Measurements from ENCODE around the gene DBF4B.

DBF4B gene

GRCh38 chr17:44777394-44778348 is 69.2 kb downstream of the DBF4B start:
- DNase-seq (ENCODE audit: low read depth), result no peak

GRCh38 chr17:44778656-44779210 is 70.3 kb downstream of the DBF4B start:
- no peak for DNase-seq (ENCODE audit: low read depth)

GRCh38 chr17:44779211-44780025 is 71.0 kb downstream of the DBF4B start:
- DNase-seq (ENCODE audit: low read depth), result no peak

- no peak for DNase-seq (ENCODE audit: low read depth)
These were observed 71.7 kb downstream of the DBF4B start for GRCh38 chr17:44780161-44780560.

DNA sequence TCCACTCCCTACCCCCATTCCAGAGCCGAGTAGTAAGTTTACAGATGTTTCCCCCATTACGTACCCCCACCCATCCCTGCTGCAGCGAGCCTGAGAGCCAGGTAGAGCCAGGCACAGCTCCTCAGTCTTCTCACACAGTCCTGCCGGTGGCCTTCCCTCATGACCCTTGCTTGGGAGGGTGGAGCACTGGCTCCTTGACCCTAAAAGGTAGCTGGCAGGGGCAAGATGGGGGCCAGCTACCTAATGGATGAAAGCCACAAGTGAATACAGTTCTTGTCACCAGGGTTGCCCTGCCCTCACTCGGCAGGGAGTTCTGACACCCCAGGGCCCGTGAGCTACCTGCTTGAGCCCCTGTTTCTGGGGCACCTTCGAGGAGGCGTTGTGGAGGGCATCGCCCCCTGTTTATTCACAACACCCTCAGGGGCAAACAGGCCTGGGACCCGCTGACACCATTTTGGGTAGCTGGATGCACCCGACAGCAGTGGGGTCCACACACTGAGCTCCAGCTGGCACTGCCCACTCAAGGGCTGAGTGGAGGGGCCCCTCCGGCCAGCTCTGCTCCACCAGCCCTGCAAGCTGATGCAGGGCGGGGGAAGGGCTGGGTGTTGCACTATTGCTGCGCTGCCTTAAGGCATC is 72.5 kb downstream of the DBF4B start:
- no peak for DNase-seq (ENCODE audit: low read depth)

GRCh38 chr17:44781551-44782325 is 73.3 kb downstream of the DBF4B start:
- DNase-seq (ENCODE audit: low read depth), result no peak

DNA sequence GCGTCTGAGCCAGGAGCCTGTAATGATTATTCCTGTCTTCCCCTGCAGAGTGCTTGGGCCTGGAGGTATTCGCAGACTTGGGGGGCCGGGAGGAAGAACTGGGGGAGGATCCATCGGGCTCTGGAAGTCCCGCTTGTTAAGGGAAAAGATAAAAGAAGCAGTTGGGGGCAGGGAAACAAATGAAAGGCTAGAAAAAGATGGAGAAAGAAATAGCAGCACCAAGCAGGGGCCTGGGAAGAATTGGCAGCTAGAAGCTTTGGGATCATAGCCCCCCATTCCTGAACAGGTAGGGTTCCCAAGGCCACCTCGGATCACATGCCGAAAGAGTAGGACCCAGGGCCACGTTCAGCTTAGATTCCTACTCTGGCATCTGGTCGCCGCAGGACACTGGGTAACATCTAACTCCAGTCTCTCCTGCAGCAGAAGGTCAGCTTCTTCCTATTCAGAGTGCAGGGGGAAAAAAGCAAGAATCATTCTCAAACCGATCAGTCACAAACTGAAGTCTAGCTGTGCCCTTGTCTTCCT is 73.9 kb downstream of the DBF4B start:
- DNase-seq (ENCODE audit: low read depth), result no peak

- DNase-seq (ENCODE audit: low read depth), result no peak
These were observed 77.5 kb downstream of the DBF4B start for GRCh38 chr17:44785921-44786320.

DNA sequence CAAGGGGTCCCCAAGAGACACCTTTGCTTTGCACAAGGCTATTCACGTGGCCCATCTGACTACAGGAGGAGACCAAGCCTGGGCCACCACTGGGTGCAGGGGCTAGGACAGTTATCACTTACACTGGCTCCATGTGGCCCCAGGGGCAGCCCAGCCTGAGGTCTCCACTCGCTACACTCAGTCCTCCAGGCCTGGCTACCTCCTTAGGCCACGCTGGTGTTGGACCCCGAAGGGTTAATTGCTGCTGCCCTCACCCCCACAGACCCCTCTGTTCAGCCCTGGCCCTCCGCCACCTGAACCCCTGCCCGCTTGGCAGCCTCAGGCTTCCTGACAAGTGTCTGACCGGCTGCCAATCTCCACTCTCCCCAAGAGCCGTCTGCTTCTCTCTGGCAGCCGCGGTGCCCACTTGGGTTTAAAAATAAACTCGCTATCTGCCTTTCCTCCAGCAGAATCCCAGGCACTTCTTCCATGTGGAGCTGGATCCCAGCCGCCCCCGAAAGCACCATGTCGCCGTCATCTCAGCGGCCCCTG is 78.2 kb downstream of the DBF4B start:
- no peak for DNase-seq (ENCODE audit: low read depth)

GRCh38 chr17:44787271-44787940 is 78.9 kb downstream of the DBF4B start:
- DNase-seq (ENCODE audit: low read depth), result no peak

GRCh38 chr17:44788139-44788538 is 79.7 kb downstream of the DBF4B start:
- DNase-seq (ENCODE audit: low read depth), result no peak

DNA sequence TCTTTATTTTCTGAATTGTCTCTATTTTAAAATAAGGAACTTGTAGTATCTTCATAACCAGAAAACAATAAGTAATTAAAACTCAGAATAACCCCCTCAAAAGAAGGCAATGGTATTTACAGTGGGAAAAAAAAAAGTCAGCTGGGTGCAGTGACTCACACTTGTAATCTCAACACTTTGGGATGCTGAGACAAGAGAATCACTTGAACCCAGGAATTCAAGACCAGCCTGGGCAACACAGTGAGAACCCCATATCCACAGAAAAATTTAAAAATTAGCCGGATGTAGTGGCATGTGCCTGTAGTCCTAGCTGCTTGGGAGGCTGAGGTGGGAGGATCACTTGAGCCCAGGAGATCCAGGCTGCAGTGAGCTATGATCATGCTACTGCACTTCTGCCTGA is 83.8 kb downstream of the DBF4B start:
- DNase-seq (ENCODE audit: low read depth), result no peak

GRCh38 chr17:44793885-44794842 is 85.7 kb downstream of the DBF4B start:
- DNase-seq (ENCODE audit: low read depth), result no peak

DNA sequence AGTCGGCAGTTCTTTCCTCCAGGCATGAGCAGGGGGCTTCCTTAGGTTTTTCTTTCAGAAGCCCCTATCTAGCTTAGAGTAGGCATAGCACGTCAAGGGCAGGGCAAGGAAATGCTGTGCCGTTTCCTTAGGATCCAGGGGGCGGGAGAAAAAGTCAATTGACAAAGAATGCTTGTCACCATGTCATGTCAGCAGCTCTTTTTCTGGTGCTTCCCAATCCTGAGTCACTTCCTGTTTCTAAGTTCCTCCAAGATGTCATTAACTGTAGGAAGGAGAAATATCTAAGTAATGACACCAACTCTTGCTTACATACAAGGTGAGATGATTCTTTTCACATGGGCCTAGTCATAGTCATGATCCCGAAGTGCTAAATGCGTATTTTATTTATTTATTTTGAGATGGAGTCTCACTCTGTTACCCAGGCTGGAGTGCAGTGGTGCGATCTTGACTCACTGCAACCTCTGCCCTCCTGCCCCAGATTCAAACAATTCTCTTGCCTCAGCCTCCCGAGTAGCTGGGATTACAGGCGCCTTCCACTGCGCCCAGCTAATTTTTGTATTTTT is 86.5 kb downstream of the DBF4B start:
- DNase-seq (ENCODE audit: low read depth), result peak; percentile 92

GRCh38 chr17:44795421-44795820 is 87.0 kb downstream of the DBF4B start:
- DNase-seq (ENCODE audit: low read depth), result no peak

GRCh38 chr17:44795928-44796327 is 87.5 kb downstream of the DBF4B start:
- no peak for DNase-seq (ENCODE audit: low read depth)

DNA sequence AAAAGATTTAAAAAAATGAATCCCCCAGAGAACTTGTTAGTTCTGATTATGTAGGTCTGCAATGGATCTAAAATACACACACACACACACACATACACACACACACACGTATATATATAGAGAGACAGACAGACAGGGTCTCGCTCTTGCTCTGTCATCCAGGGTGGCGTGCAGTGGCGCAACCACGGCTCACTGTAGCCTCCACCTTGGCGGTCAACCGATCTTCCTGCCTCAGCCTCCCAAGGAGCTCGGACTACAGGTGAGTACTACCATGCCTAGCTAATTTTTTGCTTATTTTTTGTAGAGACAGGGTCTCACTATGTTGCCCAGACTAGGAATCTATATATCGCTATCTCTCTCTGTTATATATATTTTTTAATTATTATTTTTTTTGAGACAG is 88.3 kb downstream of the DBF4B start:
- DNase-seq (ENCODE audit: low read depth), result no peak

GRCh38 chr17:44797802-44798201 is 89.3 kb downstream of the DBF4B start:
- DNase-seq (ENCODE audit: low read depth), result no peak

- DNase-seq (ENCODE audit: low read depth), result no peak
These were observed 89.9 kb downstream of the DBF4B start for GRCh38 chr17:44798356-44798755.
